ENCODE results near the gene CLIC4.
"Not testable (repeated sequence)": the region's sequence is repeated elsewhere in the genome, so short reads cannot be mapped to it uniquely, and the experiment has no call there.

DNA sequence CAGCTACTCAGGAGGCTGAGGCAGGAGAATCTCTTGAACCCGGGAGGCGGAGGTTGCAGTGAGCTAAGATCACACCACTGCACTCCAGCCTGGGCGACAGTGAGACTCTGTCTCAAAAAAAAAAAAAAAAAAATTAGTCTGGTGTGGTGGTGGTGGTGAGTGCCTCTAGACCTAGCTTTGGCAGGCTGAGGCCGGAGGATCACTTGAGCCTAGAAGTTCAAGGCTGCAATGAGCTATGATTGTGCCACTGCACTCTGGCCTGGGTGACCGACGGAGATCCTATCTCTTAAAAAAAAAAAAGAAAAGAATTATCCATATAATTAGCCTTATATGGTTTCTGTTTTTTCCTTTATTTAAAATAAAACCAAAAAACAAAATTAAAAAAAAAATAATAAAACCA lies 10.1 kb downstream of the CLIC4 start:
- TF ChIP-seq, protein P1, sequence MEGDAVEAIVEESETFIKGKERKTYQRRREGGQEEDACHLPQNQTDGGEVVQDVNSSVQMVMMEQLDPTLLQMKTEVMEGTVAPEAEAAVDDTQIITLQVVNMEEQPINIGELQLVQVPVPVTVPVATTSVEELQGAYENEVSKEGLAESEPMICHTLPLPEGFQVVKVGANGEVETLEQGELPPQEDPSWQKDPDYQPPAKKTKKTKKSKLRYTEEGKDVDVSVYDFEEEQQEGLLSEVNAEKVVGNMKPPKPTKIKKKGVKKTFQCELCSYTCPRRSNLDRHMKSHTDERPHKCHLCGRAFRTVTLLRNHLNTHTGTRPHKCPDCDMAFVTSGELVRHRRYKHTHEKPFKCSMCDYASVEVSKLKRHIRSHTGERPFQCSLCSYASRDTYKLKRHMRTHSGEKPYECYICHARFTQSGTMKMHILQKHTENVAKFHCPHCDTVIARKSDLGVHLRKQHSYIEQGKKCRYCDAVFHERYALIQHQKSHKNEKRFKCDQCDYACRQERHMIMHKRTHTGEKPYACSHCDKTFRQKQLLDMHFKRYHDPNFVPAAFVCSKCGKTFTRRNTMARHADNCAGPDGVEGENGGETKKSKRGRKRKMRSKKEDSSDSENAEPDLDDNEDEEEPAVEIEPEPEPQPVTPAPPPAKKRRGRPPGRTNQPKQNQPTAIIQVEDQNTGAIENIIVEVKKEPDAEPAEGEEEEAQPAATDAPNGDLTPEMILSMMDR (conservative IDR thresholded peaks at IDR 0.05; ENCODE audit: low read length): not testable (repeated sequence)
- TF ChIP-seq EZH2phosphoT487 (IDR thresholded peaks at IDR 0.05; ENCODE audit: borderline replicate concordance): not testable (repeated sequence)
